Measurements from ENCODE around the gene CASS4. TPM values are rescaled to one million over a fixed set of nuclear protein-coding genes. Genes with fewer than 3 reads are reported as not detected.
A peak's percentile ranks its signal among the peaks of the same experiment; 100 is the strongest.

CASS4 gene
- total and polyA plus RNA-seq, 9 of the 15 experiments (the other 6 are each of a cell fraction or from before 2014, with no cell fraction given): 8.1 to 53.8 (median 26.7) TPM

DNA sequence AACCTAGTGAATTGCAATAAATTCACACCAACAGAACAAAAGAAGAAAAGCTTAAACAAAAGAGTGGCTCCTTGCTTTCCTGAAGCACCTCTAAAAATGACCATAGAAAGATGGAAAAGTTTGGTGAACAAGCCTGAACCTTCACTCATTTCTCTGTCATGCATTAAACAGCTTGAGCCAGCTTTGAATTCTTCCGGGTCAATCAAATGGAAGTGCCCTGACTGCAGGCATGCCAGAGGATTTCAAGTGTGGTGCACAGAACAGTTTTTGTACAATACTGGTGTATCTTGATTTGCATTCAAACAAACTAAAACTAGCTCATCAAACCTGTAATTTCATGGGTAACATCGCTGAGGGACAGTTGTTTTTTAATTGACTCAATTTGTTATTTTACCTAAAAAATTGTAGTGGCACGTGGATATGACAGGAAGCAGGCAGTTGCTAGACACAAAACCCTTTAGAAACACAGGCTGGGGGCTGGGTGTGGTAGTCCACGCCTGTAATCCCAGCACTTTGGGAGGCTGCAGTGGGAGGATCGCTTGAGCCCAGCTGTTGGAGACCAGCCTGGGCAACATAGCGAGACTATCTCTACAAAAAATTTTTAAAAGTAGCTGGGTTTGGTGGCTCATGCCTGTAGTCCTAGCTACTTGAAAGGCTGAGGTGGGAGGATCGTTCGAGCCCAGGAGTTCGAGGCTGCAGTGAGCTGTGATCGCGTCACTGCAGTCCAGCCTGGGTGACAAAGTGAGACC lies 9.1 kb downstream of the CASS4 start:
- peaks cover 30 to 80% of the 10 kb centered on the region in 2 experiments for H3K4me1 ChIP-seq (replicated peaks in 1 of 2; ENCODE audit: control insufficient read depth in 2 of 2, insufficient read depth in 2 of 2, low read length in 2 of 2)
- WGBS (ENCODE audit: insufficient coverage, low coverage, missing lambda C conversion rate): 28% methylated on average over 11 of the region's 11 CpGs
- H3K79me2 ChIP-seq (ENCODE audit: control insufficient read depth, insufficient read depth, low read length): peaks cover 99% of the 10 kb centered on the region
- ChIA-PET CTCF (ENCODE audit: low intra/inter-chr PET ratio) (interaction anchor here (0.7 kb wide), 1 partner anchor 9 kb away, joined by 3 read pairs; no protein-coding TSS in a partner anchor), POLR2A (interaction anchor here (0.7 to 6.8 kb wide), 7 partner anchors 8 to 44 kb away, joined by 3 to 72 read pairs (median 6); partner anchors contain the start of genes AURKA, CASS4 and CSTF1)
- H3K9ac ChIP-seq (ENCODE audit: insufficient read depth in 1 of 2, low read depth in 2 of 2, low read length in 2 of 2): peak overlapping the region; percentile 47 to 62; a peak in 3 of 4 replicates
- in situ Hi-C loops (cut with MboI): no loop called here
- no peak for FAIRE-seq
- intact Hi-C loops (cut with micrococcal nuclease): no loop called here
- no TSS peak for BruUV-seq (replicated peaks)
- no peaks in the 10 kb centered on the region for H3K9me1 ChIP-seq (ENCODE audit: control insufficient read depth, insufficient read depth, low read length)
- H3K27ac ChIP-seq (ENCODE audit: extremely low read depth, low read depth, low read length): peak overlapping the region; percentile 85
- no peaks in the 10 kb centered on the region for H3K27me3 ChIP-seq (ENCODE audit: control insufficient read depth in 2 of 2, insufficient read depth in 2 of 2, low read length in 2 of 2)
- ATAC-seq: peak; percentile 12; the same call in 1 of the 3 replicates
- DNase-seq (ENCODE audit: extremely low read depth in 1 of 4, low spot score in 3 of 4): peak in 1 of 4 experiments; percentile 53
- peak overlapping the region; percentile 62 for H3K4me2 ChIP-seq (ENCODE audit: insufficient read depth, low read length)
- peaks cover 87% of the 10 kb centered on the region for H3K36me3 ChIP-seq (ENCODE audit: control insufficient read depth, insufficient read depth, low read length)
- no peak overlapping the region for H3K4me3 ChIP-seq
- H4K20me1 ChIP-seq (replicated peaks; ENCODE audit: control insufficient read depth, insufficient read depth, low read length): peaks cover 9% of the 10 kb centered on the region; the same call in 1 of the 2 replicates
- no peaks in the 10 kb centered on the region for H3K9me3 ChIP-seq (replicated peaks; ENCODE audit: control insufficient read depth, insufficient read depth, low read depth, low read length)
- no peak overlapping the region for H2AFZ ChIP-seq (ENCODE audit: low read depth, low read length)
- TF ChIP-seq ZNF589 (CRISPR knock-in tag; IDR thresholded peaks at IDR 0.05; ENCODE audit: low read depth) (no peak), EZH2 (IDR thresholded peaks at IDR 0.05; ENCODE audit: borderline replicate concordance, low read depth, low read length) (no peak), POLR2H (tag; IDR thresholded peaks at IDR 0.05; ENCODE audit: low read depth) (no peak), RBM25 (IDR thresholded peaks at IDR 0.05; ENCODE audit: low read depth, low read length, severe bottlenecking) (peak; percentile 4), DMBX1 (CRISPR knock-in tag; IDR thresholded peaks at IDR 0.05; ENCODE audit: borderline replicate concordance) (peak; percentile 43; the same call in 1 of the 2 replicates), SMAD4 (CRISPR knock-in tag; conservative IDR thresholded peaks at IDR 0.05) (0 out of 2 replicates have a peak, but pooled peaks have one; percentile 22), KDM1A (IDR thresholded peaks at IDR 0.05) (peak in 1 of 2 experiments; percentile 31; a peak in 1 of 4 replicates), LCOR (CRISPR knock-in tag; IDR thresholded peaks at IDR 0.05) (no peak), SMARCA4 (IDR thresholded peaks at IDR 0.05) (0 out of 2 replicates have a peak, but pooled peaks have one; percentile 21), CXXC5 (CRISPR knock-in tag; IDR thresholded peaks at IDR 0.05) (peak; percentile 30), TAF7 (tag; IDR thresholded peaks at IDR 0.05) (no peak), MYNN (IDR thresholded peaks at IDR 0.05) (no peak), MYNN (CRISPR knock-in tag; IDR thresholded peaks at IDR 0.05) (no peak), SMARCC2 (IDR thresholded peaks at IDR 0.05; ENCODE audit: low read depth) (no peak), RHOXF2B (CRISPR knock-in tag; conservative IDR thresholded peaks at IDR 0.05) (no peak), RBBP5 (IDR thresholded peaks at IDR 0.05; ENCODE audit: borderline replicate concordance, insufficient read depth, low read length, poor library complexity, severe bottlenecking) (peak; percentile 28), CBFA2T3 (IDR thresholded peaks at IDR 0.05) (0 out of 2 replicates have a peak, but pooled peaks have one; percentile 14), ETV5 (CRISPR knock-in tag; IDR thresholded peaks at IDR 0.05; ENCODE audit: low read depth) (peak; percentile 32; the same call in 1 of the 2 replicates)
